ENCODE measurements around the gene DSN1. TPM values are rescaled to one million over a fixed set of nuclear protein-coding genes. Genes with fewer than 3 reads are reported as not detected.

DSN1 gene, protein sequence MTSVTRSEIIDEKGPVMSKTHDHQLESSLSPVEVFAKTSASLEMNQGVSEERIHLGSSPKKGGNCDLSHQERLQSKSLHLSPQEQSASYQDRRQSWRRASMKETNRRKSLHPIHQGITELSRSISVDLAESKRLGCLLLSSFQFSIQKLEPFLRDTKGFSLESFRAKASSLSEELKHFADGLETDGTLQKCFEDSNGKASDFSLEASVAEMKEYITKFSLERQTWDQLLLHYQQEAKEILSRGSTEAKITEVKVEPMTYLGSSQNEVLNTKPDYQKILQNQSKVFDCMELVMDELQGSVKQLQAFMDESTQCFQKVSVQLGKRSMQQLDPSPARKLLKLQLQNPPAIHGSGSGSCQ
- 15.4 and 16.3 TPM in 2 replicates for total RNA-seq (2014; rRNA removed; shearing (Covaris generic); ENCODE audit: low replicate concordance)

DNA sequence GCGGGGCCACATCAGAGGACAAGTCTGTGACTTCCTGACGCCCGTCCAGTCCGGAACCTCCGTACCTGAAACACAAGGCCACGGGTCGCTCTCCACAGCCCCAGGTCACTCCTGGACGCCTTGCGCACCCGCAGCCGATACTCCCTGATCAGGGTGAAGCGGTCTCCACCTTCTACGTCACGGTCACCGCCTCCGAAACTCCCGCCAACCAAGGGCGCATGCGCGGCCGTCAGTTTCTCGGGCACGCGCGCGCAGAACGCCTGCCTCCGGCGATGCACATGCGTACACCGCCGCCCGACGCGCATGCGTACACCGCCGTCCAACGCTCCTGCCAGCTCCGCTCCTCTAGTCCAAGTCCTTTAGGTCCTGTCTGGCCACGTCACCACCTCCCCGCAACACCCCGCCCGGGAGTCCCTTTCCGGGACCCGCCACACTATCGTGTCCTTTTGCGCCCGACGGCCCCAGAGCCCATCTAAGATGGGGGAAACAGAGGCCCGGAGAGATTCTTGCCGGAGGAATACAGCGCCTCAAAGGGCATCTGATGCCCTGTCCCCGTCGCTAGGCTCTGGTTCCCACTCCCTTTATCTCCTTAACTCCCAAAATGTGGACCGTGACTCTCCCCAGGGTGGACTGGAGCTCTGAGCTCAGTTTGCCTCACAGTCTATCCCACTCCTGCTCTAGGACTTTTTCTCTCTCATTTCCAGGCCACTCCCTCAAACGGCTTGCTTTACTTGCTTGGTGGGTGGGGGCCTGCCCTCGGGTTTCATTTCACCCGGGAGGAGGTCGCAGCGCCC lies at the start of gene DSN1:
Gene DSN1, minus strand, starts transcription at position 167 of the 794 bp plus-strand sequence. CDS start 2,305 bp downstream, outside the sequence.
- Histone ChIP-seq H3K9me2 (replicated peaks; ENCODE audit: insufficient read depth, low read length) (no peaks in the 10 kb centered on the region), H3K36me3 (ENCODE audit: insufficient read depth, low read length) (0 out of 2 replicates have a peak, but pooled peaks cover 4% of the 10 kb centered on the region), H3K9ac (ENCODE audit: low read length) (peak within 1 kb of the TSS; percentile 97), H3K27ac (ENCODE audit: low read length) (peak within 1 kb of the TSS; percentile 87), H4K20me1 (ENCODE audit: insufficient read depth, low read depth, low read length) (no peaks in the 10 kb centered on the region), H3K4me1 (ENCODE audit: low read length) (peaks cover 55% of the 10 kb centered on the region), H3K4me2 (ENCODE audit: low read depth, low read length, poor library complexity, severe bottlenecking) (peak within 1 kb of the TSS; percentile 100), H3K9me3 (ENCODE audit: low read length) (no peaks in the 10 kb centered on the region), H2AFZ (ENCODE audit: low read length) (peak within 1 kb of the TSS; percentile 95), H3K4me3 (ENCODE audit: low read length) (peak within 1 kb of the TSS; percentile 93), H3K79me2 (ENCODE audit: low read length) (peaks cover 37% of the 10 kb centered on the region), H3K27me3 (ENCODE audit: low read length) (no peaks in the 10 kb centered on the region)
- DNase-seq = peak; percentile 99

DNA sequence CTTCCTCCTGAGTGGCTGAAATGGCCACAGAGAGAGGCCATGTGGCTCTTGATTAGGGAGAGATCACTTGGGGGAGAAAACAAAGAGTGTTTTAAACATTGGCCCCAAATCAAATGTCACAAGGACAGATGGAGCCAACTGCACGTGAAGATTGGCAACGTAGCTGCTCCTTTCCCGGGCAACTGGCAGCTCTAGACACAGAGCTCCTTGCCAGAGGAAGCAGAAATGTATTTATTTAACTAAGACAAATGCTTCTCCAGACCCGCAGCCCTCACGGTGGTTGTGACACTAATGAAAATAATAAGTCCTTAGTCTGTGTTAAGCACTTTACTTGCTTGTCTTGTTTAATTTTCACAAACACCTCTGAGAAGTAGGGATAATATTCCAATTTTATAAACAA lies 49.6 kb upstream of the DSN1 start:
- no peak overlapping the region for H2AFZ ChIP-seq (ENCODE audit: low read length)

DNA sequence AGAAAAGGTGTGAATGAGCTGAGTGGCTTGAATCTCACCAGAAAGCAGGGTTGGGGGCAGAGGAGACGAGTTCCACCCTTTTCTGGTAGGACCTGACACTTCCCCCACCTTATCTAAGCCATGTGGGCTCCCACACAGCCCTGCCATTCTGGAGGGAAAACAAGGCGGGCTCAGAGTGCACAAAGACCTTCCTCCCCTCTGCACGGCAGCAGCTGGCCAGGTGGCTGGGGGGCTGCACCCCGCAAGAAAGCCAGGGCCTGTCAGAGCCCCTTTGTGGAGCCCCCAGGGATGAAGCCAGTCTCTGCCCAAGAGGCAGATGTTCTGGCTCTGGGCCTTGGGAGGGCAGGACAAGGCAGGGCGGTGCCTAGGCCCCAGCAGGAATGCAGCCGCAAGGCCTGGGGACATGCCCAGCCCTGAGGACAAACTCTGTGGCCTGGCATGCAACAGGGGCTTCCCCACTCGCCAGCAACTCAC lies 48.4 kb upstream of the DSN1 start:
- DNase-seq = no peak
- H3K4me1 ChIP-seq (ENCODE audit: low read length) = peaks cover 40% of the 10 kb centered on the region
- H3K4me3 ChIP-seq (ENCODE audit: low read length) = no peak overlapping the region
- H3K79me2 ChIP-seq (ENCODE audit: low read length) = peaks cover 60% of the 10 kb centered on the region
- H3K27ac ChIP-seq (ENCODE audit: low read length) = no peak overlapping the region
- H3K9me3 ChIP-seq (ENCODE audit: low read length) = no peaks in the 10 kb centered on the region
- H4K20me1 ChIP-seq (ENCODE audit: insufficient read depth, low read depth, low read length) = peaks cover 3% of the 10 kb centered on the region; the same call in 1 of the 2 replicates
- H3K9ac ChIP-seq (ENCODE audit: low read length) = no peak overlapping the region
- no peak overlapping the region for H3K4me2 ChIP-seq (ENCODE audit: low read depth, low read length, poor library complexity, severe bottlenecking)
- no peak overlapping the region for H2AFZ ChIP-seq (ENCODE audit: low read length)
- no peaks in the 10 kb centered on the region for H3K27me3 ChIP-seq (ENCODE audit: low read length)
- H3K36me3 ChIP-seq (ENCODE audit: insufficient read depth, low read length) = peaks cover 39% of the 10 kb centered on the region
- H3K9me2 ChIP-seq (replicated peaks; ENCODE audit: insufficient read depth, low read length) = no peaks in the 10 kb centered on the region

More for the DNA sequence above, 49.6 kb upstream of the DSN1 start:
- Histone ChIP-seq H4K20me1 (ENCODE audit: insufficient read depth, low read depth, low read length) (peaks cover 3% of the 10 kb centered on the region; the same call in 1 of the 2 replicates), H3K4me1 (ENCODE audit: low read length) (peaks cover 40% of the 10 kb centered on the region), H3K9me3 (ENCODE audit: low read length) (no peaks in the 10 kb centered on the region), H3K4me3 (ENCODE audit: low read length) (no peak overlapping the region), H3K27ac (ENCODE audit: low read length) (no peak overlapping the region), H3K9me2 (replicated peaks; ENCODE audit: insufficient read depth, low read length) (no peaks in the 10 kb centered on the region), H3K4me2 (ENCODE audit: low read depth, low read length, poor library complexity, severe bottlenecking) (no peak overlapping the region), H3K9ac (ENCODE audit: low read length) (no peak overlapping the region), H3K79me2 (ENCODE audit: low read length) (peaks cover 52% of the 10 kb centered on the region), H3K36me3 (ENCODE audit: insufficient read depth, low read length) (peaks cover 29% of the 10 kb centered on the region), H3K27me3 (ENCODE audit: low read length) (no peaks in the 10 kb centered on the region)
- no peak for DNase-seq

DNA sequence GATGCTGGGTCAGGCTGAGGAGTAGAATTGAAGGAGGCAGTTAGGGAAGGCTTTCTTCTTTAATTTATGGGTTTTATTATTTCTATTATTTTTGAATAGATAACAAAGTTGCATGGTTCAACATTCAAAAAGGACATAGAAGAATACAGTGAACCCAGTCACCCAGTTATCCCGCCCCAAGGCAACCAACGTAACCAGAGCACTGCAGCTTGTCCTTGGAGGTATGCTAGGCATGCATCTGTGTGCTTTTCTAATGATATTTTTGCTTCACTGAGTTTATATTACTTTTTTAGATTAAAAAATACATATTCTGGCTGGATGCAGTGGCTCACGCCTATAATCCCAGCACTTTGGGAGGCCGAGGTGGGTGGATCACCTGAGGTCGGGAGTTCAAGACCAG lies 47.4 kb upstream of the DSN1 start:
- Histone ChIP-seq H3K79me2 (ENCODE audit: low read length) (peaks cover 63% of the 10 kb centered on the region), H3K27ac (ENCODE audit: low read length) (0 out of 2 replicates have a peak overlapping the region, but pooled peaks have one; percentile 45), H3K9me3 (ENCODE audit: low read length) (no peaks in the 10 kb centered on the region), H3K4me1 (ENCODE audit: low read length) (peaks cover 40% of the 10 kb centered on the region), H2AFZ (ENCODE audit: low read length) (no peak overlapping the region), H3K9ac (ENCODE audit: low read length) (no peak overlapping the region), H3K4me3 (ENCODE audit: low read length) (no peak overlapping the region), H3K9me2 (replicated peaks; ENCODE audit: insufficient read depth, low read length) (no peaks in the 10 kb centered on the region), H4K20me1 (ENCODE audit: insufficient read depth, low read depth, low read length) (peaks cover 3% of the 10 kb centered on the region; the same call in 1 of the 2 replicates), H3K4me2 (ENCODE audit: low read depth, low read length, poor library complexity, severe bottlenecking) (no peak overlapping the region), H3K27me3 (ENCODE audit: low read length) (no peaks in the 10 kb centered on the region), H3K36me3 (ENCODE audit: insufficient read depth, low read length) (peaks cover 48% of the 10 kb centered on the region)
- no peak for DNase-seq

DNA sequence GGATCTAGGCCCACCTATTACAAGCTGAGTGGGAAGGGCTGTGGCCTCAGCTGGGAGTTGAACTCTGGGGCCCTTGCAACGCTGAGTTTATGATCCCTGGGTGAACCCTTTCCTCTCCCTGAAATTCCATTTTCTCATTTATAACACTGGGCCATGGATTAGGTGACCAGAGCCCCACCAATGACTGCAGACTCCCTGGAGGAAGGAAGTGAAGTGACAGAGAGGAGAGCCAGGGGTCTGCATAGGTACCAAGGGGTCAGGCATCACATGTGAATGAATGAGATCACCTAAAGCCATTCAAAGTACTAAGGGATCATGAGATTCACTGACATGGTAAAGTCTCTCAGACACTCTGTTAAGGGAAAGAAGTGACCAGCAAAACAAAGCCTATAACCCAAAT lies 46.5 kb upstream of the DSN1 start:
- Histone ChIP-seq H3K4me2 (ENCODE audit: low read depth, low read length, poor library complexity, severe bottlenecking) (peak overlapping the region; percentile 27), H3K9me2 (replicated peaks; ENCODE audit: insufficient read depth, low read length) (no peaks in the 10 kb centered on the region), H3K9me3 (ENCODE audit: low read length) (no peaks in the 10 kb centered on the region), H3K27ac (ENCODE audit: low read length) (peak overlapping the region; percentile 45), H4K20me1 (ENCODE audit: insufficient read depth, low read depth, low read length) (no peaks in the 10 kb centered on the region; the same call in 1 of the 2 replicates), H3K36me3 (ENCODE audit: insufficient read depth, low read length) (peaks cover 42% of the 10 kb centered on the region), H3K4me3 (ENCODE audit: low read length) (no peak overlapping the region), H3K9ac (ENCODE audit: low read length) (peak overlapping the region; percentile 8; the same call in 1 of the 2 replicates), H2AFZ (ENCODE audit: low read length) (no peak overlapping the region), H3K4me1 (ENCODE audit: low read length) (peaks cover 40% of the 10 kb centered on the region), H3K79me2 (ENCODE audit: low read length) (peaks cover 61% of the 10 kb centered on the region), H3K27me3 (ENCODE audit: low read length) (no peaks in the 10 kb centered on the region)
- no peak for DNase-seq

DNA sequence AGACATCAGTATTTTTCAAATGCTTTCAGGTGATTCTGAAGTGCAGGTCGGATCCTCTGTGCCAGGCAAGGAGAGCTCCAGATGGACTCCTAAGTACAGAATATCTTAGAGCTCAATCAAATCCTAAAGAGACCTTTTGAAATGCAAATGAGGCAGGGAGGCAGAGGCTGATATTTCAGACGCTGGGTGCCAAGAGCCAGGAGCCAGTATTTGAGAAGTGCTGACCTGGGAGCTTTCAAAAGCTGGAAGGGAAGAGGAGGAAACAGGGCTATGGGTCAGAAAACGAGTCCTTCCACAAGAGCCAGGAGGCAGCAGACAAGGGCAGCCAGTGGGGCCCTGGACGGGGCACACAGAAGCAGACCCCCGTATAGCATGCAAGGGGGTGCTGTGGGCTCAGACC lies 46.1 kb upstream of the DSN1 start:
- Histone ChIP-seq H3K4me3 (ENCODE audit: low read length) (no peak overlapping the region), H3K9me2 (replicated peaks; ENCODE audit: insufficient read depth, low read length) (no peaks in the 10 kb centered on the region), H3K27ac (ENCODE audit: low read length) (peak overlapping the region; percentile 45), H3K36me3 (ENCODE audit: insufficient read depth, low read length) (peaks cover 42% of the 10 kb centered on the region), H3K9me3 (ENCODE audit: low read length) (no peaks in the 10 kb centered on the region), H3K27me3 (ENCODE audit: low read length) (no peaks in the 10 kb centered on the region), H4K20me1 (ENCODE audit: insufficient read depth, low read depth, low read length) (no peaks in the 10 kb centered on the region; the same call in 1 of the 2 replicates), H3K9ac (ENCODE audit: low read length) (peak overlapping the region; percentile 8; the same call in 1 of the 2 replicates), H3K4me1 (ENCODE audit: low read length) (peaks cover 40% of the 10 kb centered on the region), H3K4me2 (ENCODE audit: low read depth, low read length, poor library complexity, severe bottlenecking) (peak overlapping the region; percentile 27), H3K79me2 (ENCODE audit: low read length) (peaks cover 62% of the 10 kb centered on the region), H2AFZ (ENCODE audit: low read length) (no peak overlapping the region)
- peak; percentile 57 for DNase-seq

DNA sequence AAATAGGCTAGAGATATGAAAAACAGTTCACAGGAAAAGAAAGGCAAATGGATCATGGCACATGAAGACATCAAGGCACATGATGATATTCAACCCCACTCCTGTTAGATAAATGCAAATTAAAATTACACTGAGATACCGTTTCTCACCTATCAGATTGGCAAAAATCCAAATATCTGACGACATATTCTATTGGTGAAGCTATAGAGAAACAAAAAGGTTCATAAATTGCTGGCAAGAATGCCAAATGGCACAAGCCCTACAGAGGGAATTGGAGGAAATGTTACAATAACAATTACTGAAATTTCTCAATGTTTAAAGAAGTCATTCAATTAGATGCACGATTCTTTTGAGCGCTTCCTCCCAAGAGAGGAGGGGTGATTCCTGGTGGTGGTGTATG lies 45.3 kb upstream of the DSN1 start:
- no peak overlapping the region for H3K4me2 ChIP-seq (ENCODE audit: low read depth, low read length, poor library complexity, severe bottlenecking)
- H3K4me1 ChIP-seq (ENCODE audit: low read length) = peaks cover 40% of the 10 kb centered on the region
- H2AFZ ChIP-seq (ENCODE audit: low read length) = no peak overlapping the region

DNA sequence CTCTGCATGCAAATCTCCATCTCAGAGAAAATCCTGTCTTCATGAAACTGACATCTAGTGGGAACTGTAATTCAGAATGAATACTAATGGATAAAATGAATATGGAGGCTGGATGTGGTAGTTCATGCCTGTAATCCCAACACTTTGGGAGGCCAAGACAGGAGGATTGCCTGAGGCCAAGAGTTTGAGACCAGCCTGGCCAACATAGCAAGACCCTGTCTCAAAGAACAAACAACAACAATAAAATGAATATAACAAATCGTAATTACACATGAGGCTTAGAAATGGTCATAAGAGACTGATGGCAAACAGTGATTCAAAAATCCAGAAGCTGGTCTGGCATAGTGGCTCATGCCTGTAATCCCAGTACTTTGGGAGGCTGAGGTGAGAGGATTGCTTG lies 44.6 kb upstream of the DSN1 start:
- Histone ChIP-seq H4K20me1 (ENCODE audit: insufficient read depth, low read depth, low read length) (peaks cover 5% of the 10 kb centered on the region; the same call in 1 of the 2 replicates), H2AFZ (ENCODE audit: low read length) (no peak overlapping the region), H3K4me3 (ENCODE audit: low read length) (no peak overlapping the region), H3K36me3 (ENCODE audit: insufficient read depth, low read length) (peaks cover 46% of the 10 kb centered on the region), H3K27me3 (ENCODE audit: low read length) (no peaks in the 10 kb centered on the region), H3K9ac (ENCODE audit: low read length) (no peak overlapping the region), H3K27ac (ENCODE audit: low read length) (no peak overlapping the region), H3K9me2 (replicated peaks; ENCODE audit: insufficient read depth, low read length) (no peaks in the 10 kb centered on the region), H3K4me1 (ENCODE audit: low read length) (peaks cover 40% of the 10 kb centered on the region), H3K4me2 (ENCODE audit: low read depth, low read length, poor library complexity, severe bottlenecking) (no peak overlapping the region), H3K9me3 (ENCODE audit: low read length) (no peaks in the 10 kb centered on the region), H3K79me2 (ENCODE audit: low read length) (peaks cover 64% of the 10 kb centered on the region)
- no peak for DNase-seq

More for the DNA sequence above, 45.3 kb upstream of the DSN1 start:
- peaks cover 48% of the 10 kb centered on the region for H3K36me3 ChIP-seq (ENCODE audit: insufficient read depth, low read length)
- no peaks in the 10 kb centered on the region for H3K9me3 ChIP-seq (ENCODE audit: low read length)
- H3K4me3 ChIP-seq (ENCODE audit: low read length) = no peak overlapping the region
- H3K79me2 ChIP-seq (ENCODE audit: low read length) = peaks cover 63% of the 10 kb centered on the region
- H3K9me2 ChIP-seq (replicated peaks; ENCODE audit: insufficient read depth, low read length) = no peaks in the 10 kb centered on the region
- H4K20me1 ChIP-seq (ENCODE audit: insufficient read depth, low read depth, low read length) = peaks cover 5% of the 10 kb centered on the region; the same call in 1 of the 2 replicates
- DNase-seq = no peak
- no peak overlapping the region for H3K27ac ChIP-seq (ENCODE audit: low read length)
- H3K27me3 ChIP-seq (ENCODE audit: low read length) = no peaks in the 10 kb centered on the region
- H3K9ac ChIP-seq (ENCODE audit: low read length) = no peak overlapping the region

Data from Karpas-422 (cell line).